ENCODE data around the gene GPR68. TPM values are rescaled to one million over a fixed set of nuclear protein-coding genes. Genes with fewer than 3 reads are reported as not detected.
"Not testable (repeated sequence)": the region's sequence is repeated elsewhere in the genome, so short reads cannot be mapped to it uniquely, and the experiment has no call there.

The GPR68 gene
- total RNA-seq, 1 donor from 2014 or later, result 0.42 TPM

DNA sequence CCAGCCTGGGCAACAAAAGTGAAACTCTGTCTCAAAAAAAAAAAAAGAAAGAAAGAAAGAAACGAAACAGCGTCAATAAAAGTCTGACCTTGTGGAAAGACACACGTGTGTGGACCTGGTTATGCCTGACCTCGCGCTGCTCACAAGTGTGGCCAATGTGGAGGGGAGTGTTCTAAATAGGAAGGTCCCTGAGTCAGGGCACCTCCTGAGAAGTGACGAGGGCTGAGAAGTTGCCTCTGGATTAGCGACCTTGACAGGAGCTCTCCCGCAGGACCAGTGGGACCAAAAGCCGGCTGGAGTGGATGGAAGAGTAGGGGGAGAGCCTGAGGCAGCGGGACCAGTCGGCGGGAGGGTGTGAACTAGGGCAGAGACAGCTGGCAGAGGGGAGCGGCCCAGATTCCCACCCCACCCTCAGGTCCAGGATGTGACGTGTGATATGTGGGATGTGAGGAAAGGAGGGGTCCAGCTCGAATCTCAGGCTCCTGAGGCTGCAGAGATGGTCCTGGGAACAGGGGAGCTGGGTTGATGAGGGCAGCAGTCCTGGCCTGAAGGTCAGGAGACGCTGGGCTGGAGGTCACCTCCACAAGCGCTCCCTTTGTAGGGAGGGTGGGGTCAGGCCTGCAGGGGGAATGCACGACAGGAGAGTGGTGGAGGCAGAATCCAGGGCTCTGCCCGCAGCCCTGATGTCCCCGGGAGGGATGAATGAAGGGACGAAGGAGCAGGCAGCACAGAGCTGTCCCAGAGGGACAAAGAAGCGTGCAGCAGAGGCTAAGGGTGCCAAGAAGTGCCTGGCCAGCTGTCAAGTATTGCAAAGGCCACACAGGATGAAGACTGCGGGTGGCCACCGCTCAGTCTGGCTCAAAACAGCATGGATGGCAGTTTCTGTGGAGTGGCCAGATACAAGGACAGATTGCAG is 24.8 kb upstream of the GPR68 start:
- H3K27ac Mint-ChIP-seq (ENCODE audit: unreplicated experiment), result no peak overlapping the region
- peaks cover 13% of the 10 kb centered on the region for H3K27me3 Mint-ChIP-seq (ENCODE audit: low read depth)
- DNase-seq (ENCODE audit: low spot score), result no peak
- H3K4me3 Mint-ChIP-seq (ENCODE audit: unreplicated experiment), result no peak overlapping the region
- TF ChIP-seq, protein P1, sequence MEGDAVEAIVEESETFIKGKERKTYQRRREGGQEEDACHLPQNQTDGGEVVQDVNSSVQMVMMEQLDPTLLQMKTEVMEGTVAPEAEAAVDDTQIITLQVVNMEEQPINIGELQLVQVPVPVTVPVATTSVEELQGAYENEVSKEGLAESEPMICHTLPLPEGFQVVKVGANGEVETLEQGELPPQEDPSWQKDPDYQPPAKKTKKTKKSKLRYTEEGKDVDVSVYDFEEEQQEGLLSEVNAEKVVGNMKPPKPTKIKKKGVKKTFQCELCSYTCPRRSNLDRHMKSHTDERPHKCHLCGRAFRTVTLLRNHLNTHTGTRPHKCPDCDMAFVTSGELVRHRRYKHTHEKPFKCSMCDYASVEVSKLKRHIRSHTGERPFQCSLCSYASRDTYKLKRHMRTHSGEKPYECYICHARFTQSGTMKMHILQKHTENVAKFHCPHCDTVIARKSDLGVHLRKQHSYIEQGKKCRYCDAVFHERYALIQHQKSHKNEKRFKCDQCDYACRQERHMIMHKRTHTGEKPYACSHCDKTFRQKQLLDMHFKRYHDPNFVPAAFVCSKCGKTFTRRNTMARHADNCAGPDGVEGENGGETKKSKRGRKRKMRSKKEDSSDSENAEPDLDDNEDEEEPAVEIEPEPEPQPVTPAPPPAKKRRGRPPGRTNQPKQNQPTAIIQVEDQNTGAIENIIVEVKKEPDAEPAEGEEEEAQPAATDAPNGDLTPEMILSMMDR (IDR thresholded peaks at IDR 0.05), result no peak
- H3K36me3 Mint-ChIP-seq (ENCODE audit: low read depth), result peaks cover 2% of the 10 kb centered on the region
- H3K4me1 Mint-ChIP-seq (ENCODE audit: low read depth), result peaks cover 13% of the 10 kb centered on the region
- no peaks in the 10 kb centered on the region for H3K9me3 Mint-ChIP-seq (ENCODE audit: low read depth)

DNA sequence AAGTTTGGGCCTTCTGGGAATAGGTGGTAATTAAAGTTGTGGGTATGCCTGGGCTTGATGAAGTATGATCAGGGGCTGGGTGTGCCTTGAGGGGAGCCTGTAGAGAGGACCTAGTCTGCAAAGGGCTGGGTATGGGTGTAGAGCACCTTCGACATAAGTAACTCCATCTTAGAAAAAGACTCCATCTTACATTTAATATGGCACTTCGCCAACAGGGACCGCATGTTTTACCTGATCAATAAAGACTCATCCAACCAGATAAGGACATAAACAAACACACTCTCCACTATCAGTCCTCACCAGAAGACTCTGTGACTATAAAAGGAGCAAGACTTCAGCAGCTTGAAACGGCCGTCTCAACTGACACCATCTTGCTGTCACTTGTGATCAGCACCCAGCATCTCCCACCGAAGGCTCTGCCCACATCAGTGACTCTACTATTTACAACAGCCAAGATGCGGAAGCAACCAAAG is 23.5 kb upstream of the GPR68 start:
- Mint-ChIP-seq H3K27ac (ENCODE audit: unreplicated experiment) (no peak overlapping the region), H3K27me3 (ENCODE audit: low read depth) (peaks cover 15% of the 10 kb centered on the region), H3K36me3 (ENCODE audit: low read depth) (peaks cover 2% of the 10 kb centered on the region), H3K9me3 (ENCODE audit: low read depth) (no peaks in the 10 kb centered on the region), H3K4me1 (ENCODE audit: low read depth) (peaks cover 15% of the 10 kb centered on the region), H3K4me3 (ENCODE audit: unreplicated experiment) (no peak overlapping the region)
- no peak for DNase-seq (ENCODE audit: low spot score)
- TF ChIP-seq, protein P1 (IDR thresholded peaks at IDR 0.05), result no peak

DNA sequence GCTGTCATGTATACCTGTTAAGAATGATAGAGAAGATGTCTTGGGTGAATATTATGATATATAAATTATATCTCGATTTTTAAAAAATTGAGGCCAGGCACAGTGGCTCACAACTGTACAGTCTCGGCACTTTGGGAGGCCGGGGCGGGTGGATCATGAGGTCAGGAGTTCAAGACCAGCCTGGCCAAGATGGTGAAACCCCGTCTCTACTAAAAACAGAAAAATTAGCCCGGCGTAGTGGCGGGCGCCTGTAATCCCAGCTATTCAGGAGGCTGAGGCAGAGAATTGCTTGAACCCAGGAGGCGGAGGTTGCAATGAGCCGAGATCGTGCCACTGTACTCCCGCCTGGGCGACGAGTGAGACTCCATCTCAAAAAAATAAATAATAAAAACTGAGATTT is 21.8 kb upstream of the GPR68 start:
- not testable (repeated sequence) for DNase-seq (ENCODE audit: low spot score); H3K4me3 Mint-ChIP-seq (ENCODE audit: unreplicated experiment); H3K9me3 Mint-ChIP-seq (ENCODE audit: low read depth); H3K36me3 Mint-ChIP-seq (ENCODE audit: low read depth); H3K27ac Mint-ChIP-seq (ENCODE audit: unreplicated experiment)
- H3K4me1 Mint-ChIP-seq (ENCODE audit: low read depth), result peaks cover 15% of the 10 kb centered on the region
- H3K27me3 Mint-ChIP-seq (ENCODE audit: low read depth), result peaks cover 15% of the 10 kb centered on the region

DNA sequence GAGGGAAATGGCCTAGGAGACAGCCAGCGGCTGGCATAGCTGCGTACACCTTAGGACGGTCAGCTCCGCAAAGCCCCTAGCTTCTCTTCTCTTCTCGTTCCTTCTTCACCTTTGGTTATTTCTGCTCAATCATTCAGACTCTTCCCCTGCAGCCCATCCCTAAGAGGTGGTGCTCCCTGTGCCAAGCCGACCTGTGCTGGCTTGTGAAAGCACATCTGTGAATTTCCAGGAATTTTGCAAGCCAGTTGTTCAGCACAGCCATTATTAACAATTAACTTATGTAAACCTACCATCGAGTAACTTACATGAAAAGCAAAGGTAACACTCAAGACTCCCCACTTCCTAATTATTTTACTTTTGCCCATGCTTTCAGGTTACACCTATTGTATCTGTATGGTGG is 20.9 kb upstream of the GPR68 start:
- Mint-ChIP-seq H3K9me3 (ENCODE audit: low read depth) (no peaks in the 10 kb centered on the region), H3K4me3 (ENCODE audit: unreplicated experiment) (peak overlapping the region; percentile 50)
- TF ChIP-seq, protein P1 (IDR thresholded peaks at IDR 0.05), result no peak

DNA sequence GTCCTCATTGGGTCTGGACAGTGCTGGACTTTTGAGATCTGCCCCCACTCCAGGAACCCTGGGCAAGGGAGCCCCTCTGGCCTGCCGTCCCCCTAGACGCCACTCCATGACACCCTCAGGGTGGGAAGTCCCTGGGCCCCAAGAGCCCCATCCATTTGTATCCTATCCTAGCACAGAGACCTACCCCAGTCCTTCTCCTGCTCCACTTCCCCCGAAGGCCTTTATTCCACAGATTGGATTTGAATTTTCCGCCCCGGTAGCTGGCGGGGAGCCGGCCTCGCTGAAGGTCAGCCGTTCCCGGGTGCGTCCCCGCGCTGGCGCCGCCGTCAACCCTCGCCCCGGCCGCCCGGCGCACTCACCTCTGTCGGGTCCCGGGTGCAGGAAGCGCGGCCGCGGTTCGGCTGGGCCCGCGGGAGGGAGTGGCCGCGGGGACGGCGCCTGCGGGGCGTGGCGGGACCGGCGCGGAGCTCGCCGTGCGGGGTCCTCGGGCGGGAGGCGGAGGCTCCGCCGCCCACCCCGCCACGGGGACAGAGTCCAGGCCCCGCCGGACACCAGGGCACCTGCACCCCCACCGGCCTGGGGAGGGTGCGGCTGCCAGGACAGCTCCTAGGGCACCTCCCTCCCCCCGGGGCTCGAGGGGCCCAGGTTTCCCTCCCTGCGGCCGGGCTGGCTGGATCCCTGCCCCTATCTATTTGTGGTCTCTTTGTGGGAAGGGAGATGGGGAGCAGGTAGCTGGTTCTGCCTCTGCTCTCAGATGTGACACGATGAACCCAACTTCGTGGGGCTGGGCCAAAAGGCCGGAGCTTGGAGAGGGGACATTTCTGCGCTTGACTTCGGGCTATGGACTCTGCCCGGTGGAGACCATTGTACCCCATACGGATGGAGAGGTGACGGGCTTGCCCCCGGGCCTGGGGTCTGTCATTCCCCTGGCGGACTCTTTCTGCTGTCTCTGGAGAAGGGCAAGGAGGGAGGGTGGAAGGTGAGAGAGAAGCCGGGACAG is 19.9 kb upstream of the GPR68 start:
- Mint-ChIP-seq H3K27ac (ENCODE audit: unreplicated experiment) (no peak overlapping the region), H3K4me1 (ENCODE audit: low read depth) (peaks cover 8% of the 10 kb centered on the region), H3K27me3 (ENCODE audit: low read depth) (peaks cover 15% of the 10 kb centered on the region), H3K9me3 (ENCODE audit: low read depth) (no peaks in the 10 kb centered on the region), H3K36me3 (ENCODE audit: low read depth) (peaks cover 2% of the 10 kb centered on the region), H3K4me3 (ENCODE audit: unreplicated experiment) (peak overlapping the region; percentile 62)
- TF ChIP-seq, protein P1 (IDR thresholded peaks at IDR 0.05), result no peak
- DNase-seq (ENCODE audit: low spot score), result no peak

More for the DNA sequence above, 20.9 kb upstream of the GPR68 start:
- peaks cover 2% of the 10 kb centered on the region for H3K36me3 Mint-ChIP-seq (ENCODE audit: low read depth)
- H3K4me1 Mint-ChIP-seq (ENCODE audit: low read depth), result peaks cover 15% of the 10 kb centered on the region
- DNase-seq (ENCODE audit: low spot score), result no peak
- H3K27ac Mint-ChIP-seq (ENCODE audit: unreplicated experiment), result no peak overlapping the region
- H3K27me3 Mint-ChIP-seq (ENCODE audit: low read depth), result peaks cover 15% of the 10 kb centered on the region

Measured in chondrocyte (in vitro differentiated cells).